Measurements from ENCODE around the gene HAUS7.

Gene HAUS7

DNA sequence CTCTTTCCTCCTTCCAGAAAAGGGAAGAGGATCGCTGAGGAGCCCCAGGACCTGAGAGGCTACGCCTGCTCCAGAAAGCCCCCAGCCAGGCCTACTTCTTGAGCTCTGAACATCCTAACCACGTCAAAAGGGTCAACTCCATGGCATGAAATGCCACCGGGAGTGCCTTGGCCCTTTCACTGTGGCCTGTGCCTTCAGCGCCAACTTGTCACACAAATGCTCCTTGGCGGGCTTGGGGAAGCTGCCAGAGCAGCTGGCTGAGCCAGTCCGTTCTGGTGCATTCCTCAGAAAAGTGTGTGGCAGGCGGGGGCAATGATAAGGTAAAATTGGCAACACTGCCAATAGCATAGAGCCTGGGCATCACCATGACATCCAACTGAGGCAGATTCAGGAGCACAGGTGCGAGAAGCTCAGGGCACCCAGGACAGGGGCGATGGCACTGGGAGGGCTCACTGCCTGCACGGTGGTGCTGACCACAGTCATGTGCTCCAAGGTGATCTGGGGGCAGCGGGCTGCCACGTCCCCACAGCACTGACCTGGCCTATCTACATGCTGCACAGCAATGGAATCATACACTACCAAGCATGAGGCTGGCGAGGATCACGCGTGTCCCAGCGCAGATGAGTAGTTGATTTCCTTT lies 12.4 kb downstream of the HAUS7 start:
- H3K9me3 ChIP-seq (ENCODE audit: control insufficient read depth, low read length), result no peaks in the 10 kb centered on the region
- no peaks in the 10 kb centered on the region for H3K4me1 ChIP-seq (ENCODE audit: control insufficient read depth, insufficient read depth, low read length)
- no peaks in the 10 kb centered on the region for H3K27me3 ChIP-seq (ENCODE audit: control insufficient read depth, insufficient read depth, low read length)
- no peak overlapping the region for H3K4me3 ChIP-seq (ENCODE audit: low read length)
- H3K9ac ChIP-seq (ENCODE audit: low read length), result no peak overlapping the region
- no peaks in the 10 kb centered on the region for H3K36me3 ChIP-seq (ENCODE audit: control insufficient read depth, insufficient read depth, low read length)

DNA sequence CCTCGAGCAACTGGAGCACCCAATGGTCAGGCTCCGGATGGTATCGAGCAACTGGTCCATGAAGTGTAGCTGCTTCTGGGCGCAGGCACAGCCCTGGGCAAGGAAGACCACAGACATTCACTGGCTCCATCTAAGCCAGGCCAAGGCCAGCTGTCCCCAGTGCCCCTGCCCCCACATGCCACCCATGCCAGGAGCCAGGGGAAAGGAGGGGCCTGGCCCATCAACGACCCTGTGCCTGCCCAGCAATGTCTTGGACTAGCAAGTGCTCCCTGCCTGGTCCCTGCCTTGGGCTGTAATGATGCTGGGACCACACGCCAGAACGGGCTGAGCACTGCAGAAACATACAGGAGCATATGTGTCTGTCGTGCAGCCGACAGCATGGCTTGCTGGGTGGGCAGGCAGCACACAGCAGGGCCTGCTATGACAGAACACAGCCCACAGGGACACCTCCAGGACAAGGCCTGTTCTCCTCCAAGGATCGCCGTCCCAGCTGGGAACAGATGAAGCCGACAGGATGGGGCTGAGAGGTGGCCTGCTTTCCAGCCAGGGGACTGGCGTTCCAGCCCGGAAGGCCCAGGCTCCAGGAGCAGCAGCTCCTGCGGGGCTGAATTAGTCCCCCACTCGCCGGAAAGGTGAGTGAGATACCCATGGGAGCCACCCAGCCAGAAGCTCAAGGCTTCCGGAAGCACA lies 13.1 kb downstream of the HAUS7 start:
- no peak overlapping the region for H3K9ac ChIP-seq (ENCODE audit: low read length)
- H3K4me1 ChIP-seq (ENCODE audit: control insufficient read depth, insufficient read depth, low read length), result no peaks in the 10 kb centered on the region

DNA sequence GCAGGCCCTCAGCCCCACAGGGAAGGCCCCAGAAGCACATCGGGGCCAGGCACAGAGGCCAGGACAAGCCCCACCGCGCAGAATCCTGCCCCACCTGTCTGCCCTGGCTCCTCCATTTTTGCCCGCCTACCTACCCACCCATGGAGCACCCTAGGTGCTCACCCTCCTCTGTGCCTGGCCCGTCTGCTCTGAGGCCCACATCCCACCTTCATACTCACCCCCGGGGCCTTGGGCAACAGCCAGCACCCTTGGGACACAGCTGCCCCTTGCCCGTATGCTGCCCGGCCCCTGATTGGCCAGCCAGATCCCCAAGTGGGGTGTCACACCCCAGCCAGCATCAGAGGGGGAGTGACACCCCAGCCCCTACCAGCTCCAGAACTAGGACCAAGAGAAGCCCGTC lies 13.7 kb downstream of the HAUS7 start:
- Histone ChIP-seq H3K27me3 (ENCODE audit: control insufficient read depth, insufficient read depth, low read length) (no peaks in the 10 kb centered on the region), H3K4me1 (ENCODE audit: control insufficient read depth, insufficient read depth, low read length) (no peaks in the 10 kb centered on the region), H3K9ac (ENCODE audit: low read length) (no peak overlapping the region), H3K9me3 (ENCODE audit: control insufficient read depth, low read length) (no peaks in the 10 kb centered on the region), H3K36me3 (ENCODE audit: control insufficient read depth, insufficient read depth, low read length) (no peaks in the 10 kb centered on the region), H3K4me3 (ENCODE audit: low read length) (no peak overlapping the region)

More for the DNA sequence above, 13.1 kb downstream of the HAUS7 start:
- Histone ChIP-seq H3K36me3 (ENCODE audit: control insufficient read depth, insufficient read depth, low read length) (no peaks in the 10 kb centered on the region), H3K4me3 (ENCODE audit: low read length) (no peak overlapping the region), H3K9me3 (ENCODE audit: control insufficient read depth, low read length) (no peaks in the 10 kb centered on the region), H3K27me3 (ENCODE audit: control insufficient read depth, insufficient read depth, low read length) (no peaks in the 10 kb centered on the region)

DNA sequence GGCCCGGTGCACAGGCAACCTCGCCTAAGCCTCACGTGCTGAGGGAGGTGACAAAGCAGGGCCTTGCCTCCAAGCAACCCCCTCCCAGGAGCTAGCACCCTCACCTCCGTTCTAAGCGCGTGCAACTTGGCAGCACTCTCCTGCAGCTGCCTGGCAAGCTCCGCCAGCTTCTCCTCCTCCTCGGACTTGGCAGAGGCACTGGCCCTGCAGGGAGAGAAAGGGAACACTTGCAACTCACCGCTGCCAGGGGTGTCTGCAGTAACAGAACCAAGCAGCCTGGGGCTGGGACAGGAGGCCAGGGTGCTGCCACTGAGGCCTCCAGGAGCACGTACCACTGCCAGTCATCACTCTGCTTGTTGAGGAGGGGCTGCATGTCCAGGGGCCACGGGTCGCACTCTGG lies 14.2 kb downstream of the HAUS7 start:
- Histone ChIP-seq H3K36me3 (ENCODE audit: control insufficient read depth, insufficient read depth, low read length) (no peaks in the 10 kb centered on the region), H3K9me3 (ENCODE audit: control insufficient read depth, low read length) (no peaks in the 10 kb centered on the region), H3K4me3 (ENCODE audit: low read length) (no peak overlapping the region)

DNA sequence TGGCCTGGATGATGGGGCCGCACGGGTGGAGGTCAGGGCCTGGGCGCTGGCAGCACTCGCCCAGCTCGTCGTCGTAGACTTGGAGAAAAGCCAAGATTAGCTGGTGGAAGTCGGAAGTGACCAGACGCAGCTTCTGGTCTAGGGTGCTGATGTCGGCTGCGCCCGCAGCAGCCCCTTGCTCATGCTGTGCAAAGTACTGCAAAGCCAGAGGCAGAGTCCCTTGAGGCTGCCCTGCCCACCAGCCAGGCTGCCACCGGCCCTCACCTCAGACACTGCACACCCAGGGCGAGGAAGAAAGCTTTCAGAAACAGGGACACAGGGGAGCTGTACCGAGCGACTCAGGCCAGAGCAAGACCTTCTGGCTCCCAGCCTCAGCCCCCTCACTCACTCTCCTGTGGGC lies 14.8 kb downstream of the HAUS7 start:
- H3K4me3 ChIP-seq (ENCODE audit: low read length), result no peak overlapping the region
- H3K4me1 ChIP-seq (ENCODE audit: control insufficient read depth, insufficient read depth, low read length), result no peaks in the 10 kb centered on the region
- H3K36me3 ChIP-seq (ENCODE audit: control insufficient read depth, insufficient read depth, low read length), result no peaks in the 10 kb centered on the region
- no peak overlapping the region for H3K9ac ChIP-seq (ENCODE audit: low read length)
- no peaks in the 10 kb centered on the region for H3K27me3 ChIP-seq (ENCODE audit: control insufficient read depth, insufficient read depth, low read length)
- no peaks in the 10 kb centered on the region for H3K9me3 ChIP-seq (ENCODE audit: control insufficient read depth, low read length)

More for the DNA sequence above, 14.2 kb downstream of the HAUS7 start:
- no peak overlapping the region for H3K9ac ChIP-seq (ENCODE audit: low read length)
- no peaks in the 10 kb centered on the region for H3K27me3 ChIP-seq (ENCODE audit: control insufficient read depth, insufficient read depth, low read length)
- no peaks in the 10 kb centered on the region for H3K4me1 ChIP-seq (ENCODE audit: control insufficient read depth, insufficient read depth, low read length)

DNA sequence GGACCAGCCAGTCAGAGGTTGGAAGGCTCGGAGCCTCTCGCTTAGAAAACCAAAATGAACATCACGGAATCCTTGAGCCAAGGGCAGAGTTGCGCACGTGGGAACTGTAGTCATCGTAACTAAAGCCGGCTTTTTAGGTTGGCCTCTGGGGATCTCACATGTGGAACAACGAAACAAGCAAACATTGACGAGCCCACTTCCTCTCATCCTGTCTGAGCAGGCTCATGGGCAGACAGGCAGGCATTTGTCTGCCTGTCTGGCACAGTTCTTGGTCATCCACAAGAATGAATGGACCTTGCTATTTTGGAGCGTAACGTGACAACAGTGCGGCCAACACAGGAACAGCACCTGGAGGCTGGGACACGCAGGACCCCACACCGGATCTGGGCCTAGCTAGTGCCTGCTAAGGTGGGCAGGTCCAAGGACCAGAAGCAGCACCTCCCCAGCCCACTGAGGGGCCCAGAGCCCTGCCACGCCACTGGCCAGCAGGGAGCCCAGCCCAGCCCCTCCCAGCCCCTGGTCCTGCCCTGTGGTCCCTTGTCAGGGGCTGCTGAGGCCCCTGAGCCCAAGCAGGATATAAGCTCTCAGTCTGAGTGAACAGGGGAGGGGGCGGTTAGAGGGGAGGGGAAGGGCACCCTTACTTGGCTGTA lies 15.3 kb downstream of the HAUS7 start:
- Histone ChIP-seq H3K9me3 (ENCODE audit: control insufficient read depth, low read length) (no peaks in the 10 kb centered on the region), H3K4me3 (ENCODE audit: low read length) (no peak overlapping the region), H3K27me3 (ENCODE audit: control insufficient read depth, insufficient read depth, low read length) (no peaks in the 10 kb centered on the region), H3K36me3 (ENCODE audit: control insufficient read depth, insufficient read depth, low read length) (no peaks in the 10 kb centered on the region), H3K4me1 (ENCODE audit: control insufficient read depth, insufficient read depth, low read length) (no peaks in the 10 kb centered on the region), H3K9ac (ENCODE audit: low read length) (no peak overlapping the region)

DNA sequence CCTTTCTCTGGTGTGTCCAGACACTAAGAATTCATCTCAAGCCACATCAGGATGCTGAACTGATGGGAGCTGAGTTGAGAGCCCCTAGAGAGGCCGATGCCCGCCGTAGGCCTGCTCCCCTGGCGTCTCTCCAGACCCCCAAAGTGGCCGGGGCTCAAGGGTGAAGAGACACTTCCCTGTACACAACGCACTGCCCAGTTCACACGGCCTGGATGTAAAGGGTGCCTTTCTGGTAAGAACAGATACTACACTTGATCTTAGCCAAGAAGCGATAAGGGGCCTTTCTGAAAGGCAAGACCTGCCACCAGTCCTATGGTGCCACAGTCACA lies 19.5 kb downstream of the HAUS7 start:
- H3K9ac ChIP-seq (ENCODE audit: low read length), result no peak overlapping the region
- no peaks in the 10 kb centered on the region for H3K36me3 ChIP-seq (ENCODE audit: control insufficient read depth, insufficient read depth, low read length)
- H3K4me3 ChIP-seq (ENCODE audit: low read length), result no peak overlapping the region
- no peaks in the 10 kb centered on the region for H3K4me1 ChIP-seq (ENCODE audit: control insufficient read depth, insufficient read depth, low read length)
- no peaks in the 10 kb centered on the region for H3K9me3 ChIP-seq (ENCODE audit: control insufficient read depth, low read length)
- no peaks in the 10 kb centered on the region for H3K27me3 ChIP-seq (ENCODE audit: control insufficient read depth, insufficient read depth, low read length)

DNA sequence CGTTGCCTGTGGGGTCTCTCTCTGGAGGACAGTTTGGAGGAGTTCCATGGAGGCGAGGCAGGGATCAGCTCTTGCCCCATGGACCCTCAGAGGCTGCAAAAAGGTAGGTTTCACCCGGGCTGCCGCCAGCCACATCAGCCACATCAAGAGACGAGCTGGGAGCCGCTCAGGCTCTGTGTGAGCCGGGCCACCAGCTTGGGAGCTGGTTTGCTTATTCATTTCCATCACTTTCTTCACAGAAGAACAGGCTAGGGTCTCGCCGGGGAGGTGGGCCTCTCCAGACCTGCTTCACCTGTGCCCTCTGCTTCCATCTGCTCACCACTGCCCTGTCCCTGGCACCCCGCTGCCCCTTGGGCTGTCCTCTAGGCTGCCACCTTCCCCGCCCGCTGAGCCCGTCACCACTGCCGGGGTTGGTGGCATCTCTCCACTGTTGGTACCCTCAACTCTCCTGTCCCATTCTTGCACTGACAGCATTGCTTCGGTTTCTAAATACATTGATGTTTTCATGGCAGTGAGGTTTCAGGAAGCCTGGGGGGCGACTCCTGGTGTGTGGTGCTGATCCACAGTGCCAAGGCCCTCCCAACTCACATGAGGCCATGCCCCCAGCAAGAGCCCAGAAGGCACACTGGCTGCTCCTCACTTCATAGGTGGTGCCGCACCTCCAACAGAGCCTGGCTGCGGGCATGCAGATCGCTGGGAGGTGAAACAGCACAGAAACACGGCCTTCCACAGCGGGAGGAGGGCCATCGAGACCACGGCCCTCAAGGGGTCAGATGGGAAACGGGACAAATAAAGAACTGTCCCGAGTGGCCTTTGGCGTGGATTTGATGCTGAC lies 20.0 kb downstream of the HAUS7 start:
- Histone ChIP-seq H3K4me3 (ENCODE audit: low read length) (no peak overlapping the region), H3K36me3 (ENCODE audit: control insufficient read depth, insufficient read depth, low read length) (no peaks in the 10 kb centered on the region)

DNA sequence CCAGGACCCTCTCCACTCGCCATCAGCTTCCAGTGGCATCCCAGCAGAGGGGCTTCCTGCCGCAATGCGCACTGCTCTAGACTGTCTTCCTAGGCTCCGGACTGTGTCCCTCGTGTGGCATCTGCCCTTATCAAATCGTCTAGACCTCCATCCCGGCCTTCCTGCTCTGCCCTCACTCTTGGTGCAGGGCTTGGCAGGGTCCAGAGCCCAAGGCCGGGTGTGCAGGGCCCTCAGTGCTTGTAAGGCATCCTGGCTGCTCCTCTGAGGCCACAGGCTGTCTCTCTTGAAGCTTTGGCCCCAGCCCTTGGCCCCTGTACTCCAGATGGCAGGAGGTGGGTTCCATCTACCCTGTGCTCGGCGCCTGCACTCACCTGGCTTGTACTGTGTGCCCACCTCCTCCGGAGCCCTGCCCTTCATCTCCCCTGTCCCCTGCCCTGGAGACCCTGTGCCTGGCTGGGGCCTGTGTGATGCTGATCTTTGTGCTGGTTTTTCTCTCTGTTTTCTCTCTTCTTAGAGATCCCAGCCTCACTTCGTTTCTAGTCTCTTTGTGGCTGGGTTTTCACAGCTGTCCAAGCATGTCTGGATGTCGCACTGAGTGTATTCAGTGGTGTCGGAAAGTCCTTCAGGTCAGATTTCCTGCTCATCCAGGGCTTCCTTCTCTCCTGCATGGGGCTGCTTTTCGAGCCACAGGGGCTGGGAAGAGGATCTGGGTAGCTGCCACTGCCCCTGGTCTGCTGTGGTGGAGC lies 20.8 kb downstream of the HAUS7 start:
- H3K36me3 ChIP-seq (ENCODE audit: control insufficient read depth, insufficient read depth, low read length), result no peaks in the 10 kb centered on the region
- H3K9me3 ChIP-seq (ENCODE audit: control insufficient read depth, low read length), result no peaks in the 10 kb centered on the region
- H3K4me3 ChIP-seq (ENCODE audit: low read length), result no peak overlapping the region
- H3K27me3 ChIP-seq (ENCODE audit: control insufficient read depth, insufficient read depth, low read length), result no peaks in the 10 kb centered on the region
- H3K9ac ChIP-seq (ENCODE audit: low read length), result no peak overlapping the region
- no peaks in the 10 kb centered on the region for H3K4me1 ChIP-seq (ENCODE audit: control insufficient read depth, insufficient read depth, low read length)

More for the DNA sequence above, 20.0 kb downstream of the HAUS7 start:
- Histone ChIP-seq H3K9ac (ENCODE audit: low read length) (no peak overlapping the region), H3K9me3 (ENCODE audit: control insufficient read depth, low read length) (no peaks in the 10 kb centered on the region), H3K4me1 (ENCODE audit: control insufficient read depth, insufficient read depth, low read length) (no peaks in the 10 kb centered on the region), H3K27me3 (ENCODE audit: control insufficient read depth, insufficient read depth, low read length) (no peaks in the 10 kb centered on the region)

DNA sequence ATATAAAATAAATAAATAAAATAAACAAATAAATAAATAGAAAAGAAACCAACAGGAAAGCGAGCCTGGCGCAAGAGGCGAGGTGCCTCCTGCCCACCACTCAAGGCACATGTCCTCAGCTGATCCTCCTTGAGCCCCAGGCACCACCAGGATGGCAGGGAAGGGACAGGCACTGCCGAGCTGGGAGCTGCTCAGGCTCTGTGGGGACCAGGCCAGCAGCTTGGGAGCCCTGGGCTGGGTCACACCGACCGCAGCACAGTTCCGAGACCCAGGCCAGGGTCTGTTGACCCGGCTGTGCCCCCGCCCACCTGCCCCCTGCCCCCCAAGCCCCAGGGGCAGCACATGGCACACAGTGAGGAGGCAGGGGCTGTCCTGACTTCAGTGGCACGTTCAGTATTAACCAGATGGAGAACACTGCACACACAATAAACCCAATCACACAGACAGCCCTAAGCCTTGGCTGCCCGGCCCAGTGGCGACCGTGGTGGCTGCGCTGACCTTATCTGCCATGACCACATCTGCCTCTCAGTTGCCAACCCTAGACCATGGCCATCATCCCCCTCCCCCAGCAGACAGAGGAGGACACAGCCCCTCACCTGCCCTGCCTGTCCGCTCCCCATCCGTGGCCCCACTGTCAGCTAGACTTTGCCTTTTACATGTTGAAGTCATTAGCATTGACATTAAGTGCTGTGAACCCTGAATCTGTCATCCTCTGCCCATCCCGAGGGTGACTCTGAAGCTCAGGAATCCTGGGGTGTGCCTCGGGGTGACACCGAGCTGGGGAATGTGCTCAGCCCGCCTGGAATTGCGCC lies 21.6 kb downstream of the HAUS7 start:
- H3K9me3 ChIP-seq (ENCODE audit: control insufficient read depth, low read length), result no peaks in the 10 kb centered on the region
- H3K9ac ChIP-seq (ENCODE audit: low read length), result no peak overlapping the region
- no peak overlapping the region for H3K4me3 ChIP-seq (ENCODE audit: low read length)
- H3K36me3 ChIP-seq (ENCODE audit: control insufficient read depth, insufficient read depth, low read length), result no peaks in the 10 kb centered on the region
- no peaks in the 10 kb centered on the region for H3K27me3 ChIP-seq (ENCODE audit: control insufficient read depth, insufficient read depth, low read length)
- H3K4me1 ChIP-seq (ENCODE audit: control insufficient read depth, insufficient read depth, low read length), result no peaks in the 10 kb centered on the region

DNA sequence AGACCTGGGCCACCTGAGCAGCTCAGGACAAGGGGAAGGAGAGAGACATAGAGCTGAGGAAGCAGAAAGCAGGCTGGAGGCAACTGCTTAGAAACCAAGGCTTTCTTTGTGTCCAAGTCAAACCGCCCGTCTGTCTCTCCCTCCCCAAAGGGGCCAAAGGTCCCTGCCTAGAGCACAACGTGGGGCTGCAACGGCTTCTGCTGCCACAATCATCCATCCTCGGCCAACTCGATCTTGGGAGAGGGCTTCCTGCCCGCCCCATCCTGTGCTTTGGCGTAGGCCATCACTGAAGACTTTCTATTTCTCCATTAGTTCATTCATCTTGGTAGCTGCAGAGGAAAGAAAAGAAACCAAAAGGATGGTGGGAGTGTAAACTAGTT lies 22.8 kb downstream of the HAUS7 start:
- H3K4me3 ChIP-seq (ENCODE audit: low read length), result no peak overlapping the region
- no peak overlapping the region for H3K9ac ChIP-seq (ENCODE audit: low read length)
- no peaks in the 10 kb centered on the region for H3K27me3 ChIP-seq (ENCODE audit: control insufficient read depth, insufficient read depth, low read length)
- H3K4me1 ChIP-seq (ENCODE audit: control insufficient read depth, insufficient read depth, low read length), result no peaks in the 10 kb centered on the region
- H3K9me3 ChIP-seq (ENCODE audit: control insufficient read depth, low read length), result no peaks in the 10 kb centered on the region
- no peaks in the 10 kb centered on the region for H3K36me3 ChIP-seq (ENCODE audit: control insufficient read depth, insufficient read depth, low read length)

Measured in mucosa of stomach (tissue), 1 donor.